ENCODE measurements around the gene DRD3.

DNA sequence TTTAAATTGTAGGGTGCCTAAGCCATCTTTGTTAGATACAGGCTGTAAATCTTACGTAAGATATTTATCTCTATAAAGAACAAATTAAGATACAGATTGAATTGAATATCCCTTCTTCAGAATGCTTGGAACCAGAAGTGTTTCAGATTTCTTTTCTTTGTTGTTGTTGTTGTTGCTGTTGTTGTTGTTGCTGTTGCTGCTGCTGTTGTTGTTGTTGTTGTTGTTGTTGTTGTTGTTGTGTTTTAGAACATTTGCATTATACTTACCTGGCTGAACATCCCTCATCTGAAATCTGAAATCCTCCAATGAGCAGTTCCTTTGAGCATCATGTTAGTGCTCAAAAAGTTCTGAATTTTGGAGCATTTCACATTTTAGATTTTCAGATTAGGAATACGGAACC is 95.7 kb downstream of the DRD3 start:
- TF ChIP-seq POLR2A (IDR thresholded peaks at IDR 0.05) (no peak), EP300 (IDR thresholded peaks at IDR 0.05) (no peak)
- TF ChIP-seq, protein P1, sequence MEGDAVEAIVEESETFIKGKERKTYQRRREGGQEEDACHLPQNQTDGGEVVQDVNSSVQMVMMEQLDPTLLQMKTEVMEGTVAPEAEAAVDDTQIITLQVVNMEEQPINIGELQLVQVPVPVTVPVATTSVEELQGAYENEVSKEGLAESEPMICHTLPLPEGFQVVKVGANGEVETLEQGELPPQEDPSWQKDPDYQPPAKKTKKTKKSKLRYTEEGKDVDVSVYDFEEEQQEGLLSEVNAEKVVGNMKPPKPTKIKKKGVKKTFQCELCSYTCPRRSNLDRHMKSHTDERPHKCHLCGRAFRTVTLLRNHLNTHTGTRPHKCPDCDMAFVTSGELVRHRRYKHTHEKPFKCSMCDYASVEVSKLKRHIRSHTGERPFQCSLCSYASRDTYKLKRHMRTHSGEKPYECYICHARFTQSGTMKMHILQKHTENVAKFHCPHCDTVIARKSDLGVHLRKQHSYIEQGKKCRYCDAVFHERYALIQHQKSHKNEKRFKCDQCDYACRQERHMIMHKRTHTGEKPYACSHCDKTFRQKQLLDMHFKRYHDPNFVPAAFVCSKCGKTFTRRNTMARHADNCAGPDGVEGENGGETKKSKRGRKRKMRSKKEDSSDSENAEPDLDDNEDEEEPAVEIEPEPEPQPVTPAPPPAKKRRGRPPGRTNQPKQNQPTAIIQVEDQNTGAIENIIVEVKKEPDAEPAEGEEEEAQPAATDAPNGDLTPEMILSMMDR (IDR thresholded peaks at IDR 0.05): no peak
